ENCODE data around the gene TECR. TPM values are rescaled to one million over a fixed set of nuclear protein-coding genes. Genes with fewer than 3 reads are reported as not detected.
A peak's percentile ranks its signal among the peaks of the same experiment; 100 is the strongest.

The TECR gene
- total and polyA plus RNA-seq, 2 of the 13 experiments (the other 11 are each of a cell fraction or from before 2014, with no cell fraction given), result 54.9 to 121 TPM

GRCh38 chr19:14517840-14518505, 11.4 kb upstream of the TECR start, which contains the start of gene DNAJB1 (continued):
- TF ChIP-seq ZNF724P (CRISPR knock-in tag; IDR thresholded peaks at IDR 0.05; ENCODE audit: borderline replicate concordance) (no peak), KLF16 (CRISPR knock-in tag; IDR thresholded peaks at IDR 0.05) (peak in 1 of 2 experiments; percentile 66; a peak in 1 of 4 replicates), ZHX2 (IDR thresholded peaks at IDR 0.05; ENCODE audit: low read depth) (peak; percentile 11; the same call in 1 of the 2 replicates), ZHX2 (CRISPR knock-in tag; IDR thresholded peaks at IDR 0.05; ENCODE audit: borderline replicate concordance) (peak; percentile 42; the same call in 1 of the 2 replicates), BCLAF1 (IDR thresholded peaks at IDR 0.05) (no peak), NFE2L2 (IDR thresholded peaks at IDR 0.05; ENCODE audit: low read length) (no peak), HOXA9 (CRISPR knock-in tag; IDR thresholded peaks at IDR 0.05; ENCODE audit: borderline replicate concordance) (no peak), ZNF446 (CRISPR knock-in tag; IDR thresholded peaks at IDR 0.05) (peak; percentile 85; the same call in 1 of the 2 replicates), ZNF512 (CRISPR knock-in tag; IDR thresholded peaks at IDR 0.05) (no peak), ZNF280D (CRISPR knock-in tag; IDR thresholded peaks at IDR 0.05) (no peak), EHMT2 (IDR thresholded peaks at IDR 0.05; ENCODE audit: borderline replicate concordance, low read depth, low read length) (no peak), SRSF4 (IDR thresholded peaks at IDR 0.05; ENCODE audit: low read depth, low read length, poor library complexity, severe bottlenecking) (no peak), ZNF329 (CRISPR knock-in tag; IDR thresholded peaks at IDR 0.05; ENCODE audit: low read depth) (peak; percentile 77; the same call in 1 of the 2 replicates), KLF12 (CRISPR knock-in tag; IDR thresholded peaks at IDR 0.05; ENCODE audit: borderline replicate concordance) (no peak), TBP (CRISPR knock-in tag; IDR thresholded peaks at IDR 0.05) (0 out of 2 replicates have a peak, but pooled peaks have one; percentile 20)
